ENCODE measurements around the gene ASAP3.
A peak's percentile ranks its signal among the peaks of the same experiment; 100 is the strongest.

ASAP3 gene

GRCh38 chr1:23480187-23481025 lies 3.6 kb downstream of the ASAP3 start:
- DNase-seq (ENCODE audit: low read depth) = no peak
- no peak overlapping the region for H3K4me3 ChIP-seq (ENCODE audit: low read depth, low read length)

- DNase-seq (ENCODE audit: low read depth) = no peak
- H3K4me3 ChIP-seq (ENCODE audit: low read depth, low read length) = no peak overlapping the region
Measured at GRCh38 chr1:23479666-23479941, 4.4 kb downstream of the ASAP3 start.

- H3K4me3 ChIP-seq (ENCODE audit: low read depth, low read length) = no peak overlapping the region
- DNase-seq (ENCODE audit: low read depth) = peak; percentile 66
Measured at GRCh38 chr1:23478896-23479665, 4.9 kb downstream of the ASAP3 start.

GRCh38 chr1:23477359-23478144 lies 6.4 kb downstream of the ASAP3 start:
- no peak for DNase-seq (ENCODE audit: low read depth)
- H3K4me3 ChIP-seq (ENCODE audit: low read depth, low read length) = no peak overlapping the region

GRCh38 chr1:23475641-23476040 lies 8.3 kb downstream of the ASAP3 start:
- H3K4me3 ChIP-seq (ENCODE audit: low read depth, low read length) = no peak overlapping the region
- no peak for DNase-seq (ENCODE audit: low read depth)

GRCh38 chr1:23475134-23475628 lies 8.8 kb downstream of the ASAP3 start:
- peak; percentile 86 for DNase-seq (ENCODE audit: low read depth)
- H3K4me3 ChIP-seq (ENCODE audit: low read depth, low read length) = no peak overlapping the region

GRCh38 chr1:23473037-23473800 lies 10.8 kb downstream of the ASAP3 start:
- peak; percentile 31 for DNase-seq (ENCODE audit: low read depth)

GRCh38 chr1:23472351-23473036 lies 11.5 kb downstream of the ASAP3 start:
- no peak overlapping the region for H3K4me3 ChIP-seq (ENCODE audit: low read depth, low read length)
- no peak for DNase-seq (ENCODE audit: low read depth)

More at GRCh38 chr1:23473037-23473800, 10.8 kb downstream of the ASAP3 start:
- H3K4me3 ChIP-seq (ENCODE audit: low read depth, low read length) = no peak overlapping the region

- H3K4me3 ChIP-seq (ENCODE audit: low read depth, low read length) = no peak overlapping the region
- no peak for DNase-seq (ENCODE audit: low read depth)
Measured at GRCh38 chr1:23471473-23472075, 12.4 kb downstream of the ASAP3 start.

GRCh38 chr1:23470282-23471070 lies 13.5 kb downstream of the ASAP3 start:
- H3K4me3 ChIP-seq (ENCODE audit: low read depth, low read length) = no peak overlapping the region
- DNase-seq (ENCODE audit: low read depth) = peak; percentile 90

GRCh38 chr1:23469372-23469982 lies 14.5 kb downstream of the ASAP3 start:
- H3K4me3 ChIP-seq (ENCODE audit: low read depth, low read length) = no peak overlapping the region
- DNase-seq (ENCODE audit: low read depth) = no peak

- no peak overlapping the region for H3K4me3 ChIP-seq (ENCODE audit: low read depth, low read length)
- DNase-seq (ENCODE audit: low read depth) = no peak
Measured at GRCh38 chr1:23466423-23466989, 17.5 kb downstream of the ASAP3 start.

- H3K4me3 ChIP-seq (ENCODE audit: low read depth, low read length) = no peak overlapping the region
Measured at GRCh38 chr1:23463286-23463685, 20.7 kb downstream of the ASAP3 start.

GRCh38 chr1:23462766-23463165 lies 21.2 kb downstream of the ASAP3 start:
- no peak overlapping the region for H3K4me3 ChIP-seq (ENCODE audit: low read depth, low read length)
- DNase-seq (ENCODE audit: low read depth) = no peak

More at GRCh38 chr1:23463286-23463685, 20.7 kb downstream of the ASAP3 start:
- DNase-seq (ENCODE audit: low read depth) = no peak

- DNase-seq (ENCODE audit: low read depth) = no peak
- H3K4me3 ChIP-seq (ENCODE audit: low read depth, low read length) = no peak overlapping the region
Measured at GRCh38 chr1:23461050-23461449, 22.9 kb downstream of the ASAP3 start.

GRCh38 chr1:23460519-23460918 lies 23.5 kb downstream of the ASAP3 start:
- no peak overlapping the region for H3K4me3 ChIP-seq (ENCODE audit: low read depth, low read length)
- DNase-seq (ENCODE audit: low read depth) = no peak

GRCh38 chr1:23459338-23459757 lies 24.6 kb downstream of the ASAP3 start:
- no peak overlapping the region for H3K4me3 ChIP-seq (ENCODE audit: low read depth, low read length)
- no peak for DNase-seq (ENCODE audit: low read depth)

All from skeletal muscle cell (primary cell).